Panc1 (cell line): ENCODE results near the gene FOXN1. TPM values are rescaled to one million over a fixed set of nuclear protein-coding genes. Genes with fewer than 3 reads are reported as not detected.

Source experiments
- ATAC-seq: fragments of 200-7000 bp; cut with Tn5 transposase; 2 replicates; pipeline ENCODE4 v1.9.1; 2020; ENCODE audit warnings: mild to moderate bottlenecking, moderate library complexity
- BruUV-seq: library from RNA; stranded (reverse); fragments of 400-500 nt; replicated peaks from 2 replicates; lab custom pipeline; 2021; lab: Mats Ljungman, UMichigan
- CTCF ChIA-PET: fragments of 300-600 bp; sonication (Branson Sonifier 250); formaldehyde crosslinking; loops from one replicate; lab custom pipeline; 2022; ENCODE audit warnings: antibody characterized with exemption; lab: Charles Lee
- POLR2A ChIA-PET: fragments of 300-600 bp; sonication (Branson Sonifier 250); formaldehyde crosslinking; loops from one replicate; lab custom pipeline; 2022; ENCODE audit warnings: antibody characterized with exemption; lab: Charles Lee
- DNase-seq: peaks from one replicate; pipeline ENCODE4 v3.0.0-alpha.2; 2010; ENCODE audit warnings: low read depth, low spot score
- H3K27ac ChIP-seq: 2 replicates; pipeline ENCODE4 v1.5.1; 2011; ENCODE audit warnings: mild to moderate bottlenecking, low read length, inconsistent platforms
- H3K27me3 ChIP-seq: fragments of 200-500 bp; sonication (Bioruptor generic); 2 replicates; pipeline ENCODE4 v1.6.0; 2014; ENCODE audit warnings: low read length, inconsistent platforms; ENCODE audit not compliant: control insufficient read depth, insufficient read depth
- H3K36me3 ChIP-seq: fragments of 200-500 bp; sonication (Bioruptor generic); 2 replicates; pipeline ENCODE4 v1.5.1; 2014; ENCODE audit warnings: inconsistent platforms, mild to moderate bottlenecking, low read length, moderate library complexity; ENCODE audit not compliant: control insufficient read depth, insufficient read depth
- H3K4me1 ChIP-seq: 2 replicates; pipeline ENCODE4 v1.5.1; 2011; ENCODE audit warnings: inconsistent platforms, mild to moderate bottlenecking, low read length, moderate library complexity; ENCODE audit not compliant: control insufficient read depth, insufficient read depth
- H3K4me3 ChIP-seq, 2 experiments: 2 replicates each; pipeline ENCODE4 v1.5.1; 2011 to 2012; ENCODE audit warnings: low read depth in 2 of 2, low read length in 2 of 2, mild to moderate bottlenecking in 2 of 2, inconsistent platforms in 1 of 2, moderate library complexity in 1 of 2
- H3K9me3 ChIP-seq: fragments of 200-500 bp; sonication (Bioruptor generic); 2 replicates; pipeline ENCODE4 v1.5.1; 2014; ENCODE audit warnings: low read depth, mild to moderate bottlenecking, inconsistent platforms, low read length, moderate library complexity; ENCODE audit not compliant: control insufficient read depth, insufficient read depth
- CTCF ChIP-seq: fragments of 450-650 bp; IDR thresholded peaks from 2 replicates; pipeline ENCODE4 v1.5.1; 2017; ENCODE audit warnings: mild to moderate bottlenecking
- POLR2AphosphoS5 ChIP-seq: IDR thresholded peaks from 2 replicates; pipeline ENCODE4 v1.6.1; 2012; ENCODE audit warnings: mild to moderate bottlenecking, low read depth, low read length, moderate library complexity
- REST ChIP-seq, 2 experiments: IDR thresholded peaks; 2 replicates each; pipeline ENCODE4 v1.6.1; 2011 to 2012; ENCODE audit warnings: low read depth in 2 of 2, control low read depth in 1 of 2, low read length in 1 of 2, mild to moderate bottlenecking in 1 of 2, moderate library complexity in 1 of 2; ENCODE audit not compliant: insufficient read depth in 1 of 2
- SIN3A ChIP-seq: IDR thresholded peaks from 2 replicates; pipeline ENCODE4 v1.6.1; 2012; ENCODE audit warnings: low read depth, mild to moderate bottlenecking, low read length, moderate library complexity, borderline replicate concordance; ENCODE audit not compliant: insufficient read depth
- TCF7L2 ChIP-seq: IDR thresholded peaks from 2 replicates; pipeline ENCODE4 v1.6.1; 2011; ENCODE audit warnings: mild to moderate bottlenecking, low read depth, low read length, inconsistent platforms
- in situ Hi-C: cut with HindIII; loops from 2 replicates; pipeline ENCODE4 v1.10.0; 2016; ENCODE audit warnings: low sequenced_read_pairs, low pct_unique_long_range_greater_than_20kb
- intact Hi-C: fragments of 100-400 bp; cut with micrococcal nuclease; formaldehyde crosslinking; loops from one replicate; pipeline ENCODE4 v1.10.0; 2022; ENCODE audit not compliant: unreplicated experiment
- total RNA-seq: library from RNA; stranded (reverse); gene quantifications from one replicate; pipeline ENCODE4 v1.2.1, GENCODE V29; 2021; ENCODE audit not compliant: unreplicated experiment

Gene FOXN1
- total RNA-seq, 1 experiment from 2014 or later: not detected

GRCh38 chr17:28530250-28530649 lies 24.1 kb downstream of the FOXN1 start:
- in situ Hi-C loops: no loop called here
- Histone ChIP-seq H3K9me3 (no peaks in the 10 kb centered on the region), H3K27me3 (no peaks in the 10 kb centered on the region; the same call in 1 of the 2 replicates), H3K4me3 (no peak overlapping the region), H3K4me1 (no peaks in the 10 kb centered on the region), H3K27ac (no peak overlapping the region), H3K36me3 (no peaks in the 10 kb centered on the region)
- no peak for TF ChIP-seq CTCF
- no peak for TF ChIP-seq TCF7L2
- no peak for TF ChIP-seq POLR2AphosphoS5
- no peak for TF ChIP-seq SIN3A
- TF ChIP-seq REST (IDR thresholded peaks at IDR 0.05; ENCODE audit: insufficient read depth in 1 of 2, low read depth in 2 of 2, low read length in 1 of 2): no peak
- POLR2A ChIA-PET: no interaction called here
- BruUV-seq: no TSS peak
- CTCF ChIA-PET: no interaction called here
- DNase-seq (no peak), ATAC-seq (no peak)
- intact Hi-C loops: no loop called here

- Histone ChIP-seq H3K27me3 (no peaks in the 10 kb centered on the region; the same call in 1 of the 2 replicates), H3K27ac (no peak overlapping the region), H3K4me3 (no peak overlapping the region), H3K36me3 (no peaks in the 10 kb centered on the region), H3K9me3 (no peaks in the 10 kb centered on the region), H3K4me1 (no peaks in the 10 kb centered on the region)
- no TSS peak for BruUV-seq
- TF ChIP-seq POLR2AphosphoS5: no peak
- no peak for ATAC-seq
- in situ Hi-C loops (no loop called here), intact Hi-C loops (no loop called here)
- CTCF ChIA-PET: no interaction called here
- POLR2A ChIA-PET: no interaction called here
- no peak for DNase-seq
These were observed 24.8 kb downstream of the FOXN1 start for GRCh38 chr17:28530926-28531325.

GRCh38 chr17:28532050-28532960 lies 26.2 kb downstream of the FOXN1 start:
- no TSS peak for BruUV-seq
- in situ Hi-C loops: no loop called here
- ATAC-seq: no peak
- Histone ChIP-seq H3K4me1 (no peaks in the 10 kb centered on the region), H3K4me3 (no peak overlapping the region), H3K27ac (no peak overlapping the region), H3K9me3 (no peaks in the 10 kb centered on the region), H3K36me3 (no peaks in the 10 kb centered on the region), H3K27me3 (no peaks in the 10 kb centered on the region; the same call in 1 of the 2 replicates)
- DNase-seq: no peak
- CTCF ChIA-PET: interaction anchor here (0.6 kb wide), 1 partner anchor 146 kb away, joined by 8 read pairs; no protein-coding TSS in a partner anchor
- intact Hi-C loops: no loop called here
- POLR2A ChIA-PET: no interaction called here
- TF ChIP-seq REST (IDR thresholded peaks at IDR 0.05; ENCODE audit: insufficient read depth in 1 of 2, low read depth in 2 of 2, low read length in 1 of 2): no peak
- TF ChIP-seq POLR2AphosphoS5: no peak
- TF ChIP-seq SIN3A: no peak
- no peak for TF ChIP-seq TCF7L2
- TF ChIP-seq CTCF: no peak
